ENCODE results near the gene OGFR. TPM values are rescaled to one million over a fixed set of nuclear protein-coding genes. Genes with fewer than 3 reads are reported as not detected.

Gene OGFR
- total and polyA plus RNA-seq, 12 donors: 9.3 to 157 (median 45.0) TPM

GRCh38 chr20:62785393-62785792 lies 19.2 kb upstream of the OGFR start:
- H3K27ac ChIP-seq: no peak overlapping the region
- intact Hi-C loops (cut with DNase I): loop anchor here in 1 of 2 donors (5.0 kb wide), 1 partner anchor 113 kb away; no protein-coding TSS in a partner anchor

GRCh38 chr20:62786157-62786556 lies 18.5 kb upstream of the OGFR start:
- peaks cover 4% of the 10 kb centered on the region for H3K27me3 ChIP-seq
- DNase-seq: no peak
- H3K9me3 ChIP-seq (replicated peaks in 1 of 3): no peaks in the 10 kb centered on the region
- no peaks in the 10 kb centered on the region for H3K4me1 ChIP-seq (replicated peaks in 1 of 2)
- H3K36me3 ChIP-seq (replicated peaks in 1 of 2): no peaks in the 10 kb centered on the region
- intact Hi-C loops (cut with DNase I): loop anchor here in 1 of 2 donors (5.0 kb wide), 1 partner anchor 114 kb away; no protein-coding TSS in a partner anchor
- no peak overlapping the region for H3K4me3 ChIP-seq
- TF ChIP-seq POLR2A (IDR thresholded peaks at IDR 0.05) (no peak), CTCF (IDR thresholded peaks at IDR 0.05) (no peak)
- H3K27ac ChIP-seq: no peak overlapping the region
- WGBS, 4 donors: 71 to 82% (median 80%) methylated on average over 3 to 13 of the region's 13 CpGs

More at GRCh38 chr20:62785393-62785792, 19.2 kb upstream of the OGFR start:
- WGBS, 4 donors: 64 to 70% (median 68%) methylated on average over 10 to 11 of the region's 11 CpGs
- no peak overlapping the region for H3K4me3 ChIP-seq
- TF ChIP-seq CTCF (IDR thresholded peaks at IDR 0.05) (no peak), POLR2A (IDR thresholded peaks at IDR 0.05) (no peak)
- no peaks in the 10 kb centered on the region for H3K9me3 ChIP-seq (replicated peaks in 1 of 3)
- H3K4me1 ChIP-seq (replicated peaks in 1 of 2): no peaks in the 10 kb centered on the region
- no peaks in the 10 kb centered on the region for H3K36me3 ChIP-seq (replicated peaks in 1 of 2)
- DNase-seq: no peak
- peaks cover 4% of the 10 kb centered on the region for H3K27me3 ChIP-seq

GRCh38 chr20:62787321-62787720 lies 17.3 kb upstream of the OGFR start:
- H3K36me3 ChIP-seq (replicated peaks in 1 of 2): no peaks in the 10 kb centered on the region
- intact Hi-C loops (cut with DNase I): loop anchor here in 1 of 2 donors (5.0 kb wide), 1 partner anchor 115 kb away; no protein-coding TSS in a partner anchor
- no peak for DNase-seq
- no peaks in the 10 kb centered on the region for H3K9me3 ChIP-seq (replicated peaks in 1 of 3)
- no peak overlapping the region for H3K27ac ChIP-seq
- H3K27me3 ChIP-seq: peaks cover 4% of the 10 kb centered on the region
- WGBS, 4 donors: 56 to 70% (median 65%) methylated on average over 7 of the region's 7 CpGs
- H3K4me1 ChIP-seq (replicated peaks in 1 of 2): no peaks in the 10 kb centered on the region
- TF ChIP-seq CTCF (IDR thresholded peaks at IDR 0.05) (no peak), POLR2A (IDR thresholded peaks at IDR 0.05) (no peak)
- H3K4me3 ChIP-seq: no peak overlapping the region

GRCh38 chr20:62787866-62788265 lies 16.8 kb upstream of the OGFR start:
- no peak for DNase-seq
- Histone ChIP-seq H3K9me3 (replicated peaks in 1 of 3) (no peaks in the 10 kb centered on the region), H3K27me3 (peaks cover 4% of the 10 kb centered on the region), H3K4me1 (replicated peaks in 1 of 2) (no peaks in the 10 kb centered on the region), H3K36me3 (replicated peaks in 1 of 2) (no peaks in the 10 kb centered on the region), H3K27ac (no peak overlapping the region), H3K4me3 (no peak overlapping the region)
- no peak for TF ChIP-seq CTCF (IDR thresholded peaks at IDR 0.05)
- no peak for TF ChIP-seq POLR2A (IDR thresholded peaks at IDR 0.05)
- intact Hi-C loops (cut with DNase I): loop anchor here in 1 of 2 donors (5.0 kb wide), 1 partner anchor 116 kb away; no protein-coding TSS in a partner anchor
- 69 to 83% (median 75%) methylated on average over 5 of the region's 5 CpGs for WGBS, 4 donors

Data from adrenal gland (tissue), 12 donors.